ENCODE data around the gene NUP98. TPM values are rescaled to one million over a fixed set of nuclear protein-coding genes. Genes with fewer than 3 reads are reported as not detected.

The NUP98 gene
- total RNA-seq, 2 donors from 2014 or later = 98.0 to 131 TPM

DNA sequence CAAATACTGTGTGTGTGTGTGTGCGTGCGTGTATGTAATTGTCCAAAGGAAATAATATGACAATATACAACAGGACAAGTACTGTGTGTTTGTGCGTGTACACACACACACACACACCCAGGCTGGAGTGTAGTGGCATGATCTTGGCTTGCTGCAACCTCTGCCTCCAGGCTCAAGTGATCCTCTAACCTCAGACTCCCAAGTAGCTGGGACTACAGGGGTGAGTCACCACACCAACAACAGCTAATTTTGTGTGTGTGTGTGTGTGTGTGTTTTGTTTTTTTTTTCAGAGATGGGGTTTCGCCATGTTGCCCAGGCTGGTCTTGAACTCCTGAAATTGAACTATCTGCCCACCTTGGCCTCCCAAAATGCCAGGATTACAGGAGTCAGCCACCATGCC, 61.5 kb downstream of the NUP98 start:
- H3K9me3 Mint-ChIP-seq = no peaks in the 10 kb centered on the region
- no peak for DNase-seq (ENCODE audit: low spot score in 2 of 2)
- ATAC-seq = no peak
- H3K27ac Mint-ChIP-seq = peak overlapping the region; percentile 16 to 20
- peaks cover 0 to 24% of the 10 kb centered on the region in 2 donors for H3K36me3 Mint-ChIP-seq

DNA sequence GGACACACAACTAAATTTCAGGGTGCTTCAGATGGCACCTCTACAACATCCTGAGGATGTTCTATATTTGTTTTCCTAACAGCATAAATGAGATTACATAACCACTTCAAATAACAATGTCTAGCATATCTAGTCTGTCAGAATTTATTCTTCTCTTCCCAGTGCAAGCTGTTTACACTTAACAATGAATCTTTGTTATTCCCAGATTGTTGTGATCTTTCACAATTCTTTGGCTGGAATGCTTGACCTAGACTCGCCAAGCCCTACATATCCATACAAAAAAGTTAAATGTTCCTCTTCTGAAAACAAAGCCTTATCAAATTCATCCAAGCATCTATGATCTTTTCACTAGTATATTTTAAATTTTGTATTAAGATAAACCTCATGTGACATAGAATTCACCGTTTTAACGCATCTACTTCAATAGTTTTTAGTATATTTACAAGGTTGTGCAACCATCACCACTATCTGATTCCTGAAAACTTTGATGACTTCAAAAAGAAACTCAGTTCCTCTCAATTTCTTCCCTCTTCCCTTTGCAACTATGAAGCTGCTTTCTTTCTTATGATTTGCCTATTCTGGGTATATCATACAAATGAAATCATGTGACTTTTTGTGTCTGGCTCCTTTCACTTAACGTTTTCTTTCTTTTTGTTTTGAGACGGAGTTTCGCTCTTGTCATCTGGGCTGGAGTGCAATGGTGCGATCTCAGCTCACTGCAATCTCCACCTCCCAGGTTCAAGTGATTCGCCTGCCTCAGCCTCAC, 64.5 kb downstream of the NUP98 start:
- ATAC-seq (no peak), DNase-seq (ENCODE audit: low spot score in 2 of 2) (no peak)
- no peaks in the 10 kb centered on the region for H3K9me3 Mint-ChIP-seq
- H3K27ac Mint-ChIP-seq = peak overlapping the region in 1 of 2 donors; percentile 51
- H3K36me3 Mint-ChIP-seq = peaks cover 12 to 28% of the 10 kb centered on the region in 2 donors

DNA sequence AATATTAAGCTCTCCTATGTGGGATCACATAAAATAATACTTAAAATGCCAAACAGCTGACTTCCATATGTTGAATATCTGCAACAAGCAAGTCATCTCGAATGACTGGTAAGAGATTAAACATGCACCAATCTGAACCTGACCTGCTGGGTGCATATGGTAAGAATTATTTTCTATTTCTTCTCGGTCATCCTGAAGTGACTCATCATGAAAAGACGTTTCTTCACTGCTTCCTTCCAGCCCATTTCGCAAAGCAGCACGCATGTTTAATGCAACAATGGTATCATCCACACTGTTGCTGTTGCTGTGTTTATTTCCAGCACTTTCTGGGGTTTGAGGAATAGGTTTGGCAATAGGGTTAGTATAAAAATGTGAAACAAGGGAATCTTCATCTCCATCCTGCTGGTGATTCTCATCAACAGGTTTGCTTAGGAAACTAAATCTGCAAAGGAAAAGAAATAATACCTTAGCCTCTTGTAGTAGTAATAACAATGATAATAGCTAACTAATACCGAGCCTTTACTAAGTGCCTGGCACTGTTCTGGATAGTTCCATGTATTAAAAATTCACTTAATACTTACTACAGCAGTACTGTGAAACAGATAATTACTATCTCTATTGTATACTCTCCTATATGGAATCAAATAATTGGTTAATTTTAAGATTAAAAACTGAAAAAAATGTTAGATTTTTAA, 74.2 kb downstream of the NUP98 start:
- H3K27ac Mint-ChIP-seq = no peak overlapping the region
- DNase-seq (ENCODE audit: low spot score in 2 of 2) (no peak), ATAC-seq (no peak)
- no peaks in the 10 kb centered on the region for H3K9me3 Mint-ChIP-seq
- H3K36me3 Mint-ChIP-seq = peaks cover 23 to 40% of the 10 kb centered on the region in 2 donors

DNA sequence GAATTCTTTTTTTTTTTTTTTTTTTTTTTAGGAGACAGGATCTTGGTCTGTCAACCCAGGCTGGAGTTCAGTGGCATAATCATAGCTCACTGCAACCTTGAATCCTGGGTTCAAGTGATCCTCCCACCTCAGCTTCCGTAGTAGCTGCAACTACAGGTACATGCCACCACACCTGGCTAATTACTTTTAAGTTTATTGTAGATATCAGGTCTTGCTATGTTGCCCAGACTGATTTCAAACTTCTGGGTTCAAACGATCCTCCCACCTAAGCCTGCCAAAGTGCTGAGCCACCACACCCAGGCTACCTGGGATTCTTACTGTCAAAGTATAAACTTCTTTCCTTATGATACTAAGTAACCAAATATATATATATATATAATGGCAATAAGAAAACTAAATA, 75.3 kb downstream of the NUP98 start:
- no peak for ATAC-seq

GRCh38 chr11:3720997-3721396, 76.4 kb downstream of the NUP98 start:
- no peak for ATAC-seq
- H3K36me3 Mint-ChIP-seq = peaks cover 16 to 31% of the 10 kb centered on the region in 2 donors
- H3K27ac Mint-ChIP-seq = no peak overlapping the region
- no peak for DNase-seq (ENCODE audit: low spot score in 2 of 2)
- H3K9me3 Mint-ChIP-seq = no peaks in the 10 kb centered on the region

More for the DNA sequence above, 75.3 kb downstream of the NUP98 start:
- H3K27ac Mint-ChIP-seq = no peak overlapping the region
- DNase-seq (ENCODE audit: low spot score in 2 of 2) = no peak
- H3K36me3 Mint-ChIP-seq = peaks cover 19 to 32% of the 10 kb centered on the region in 2 donors
- no peaks in the 10 kb centered on the region for H3K9me3 Mint-ChIP-seq

DNA sequence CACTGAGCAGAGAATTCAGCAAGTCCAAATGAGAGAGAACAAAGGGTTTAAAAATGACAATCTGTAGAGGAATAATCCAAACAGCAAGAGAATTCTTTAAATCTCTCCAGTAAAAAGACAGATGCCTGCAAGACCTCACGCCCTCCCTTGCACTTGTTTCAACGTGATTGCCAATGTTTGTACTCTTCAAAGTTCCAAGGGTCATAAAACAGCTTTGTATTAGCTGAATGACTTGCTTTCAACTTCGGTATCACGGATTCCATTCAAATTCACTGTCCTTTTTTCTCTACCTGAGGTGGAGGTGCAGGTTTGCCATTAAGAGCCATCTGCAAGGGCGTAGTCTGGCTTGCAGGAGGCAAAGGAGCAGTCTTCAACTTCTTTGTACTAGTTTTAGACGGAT, 85.1 kb downstream of the NUP98 start:
- Mint-ChIP-seq H3K9me3 (no peaks in the 10 kb centered on the region), H3K36me3 (peaks cover 10 to 30% of the 10 kb centered on the region in 2 donors), H3K27ac (peak overlapping the region in 1 of 2 donors; percentile 70)
- ATAC-seq (no peak), DNase-seq (ENCODE audit: low spot score in 2 of 2) (no peak)

DNA sequence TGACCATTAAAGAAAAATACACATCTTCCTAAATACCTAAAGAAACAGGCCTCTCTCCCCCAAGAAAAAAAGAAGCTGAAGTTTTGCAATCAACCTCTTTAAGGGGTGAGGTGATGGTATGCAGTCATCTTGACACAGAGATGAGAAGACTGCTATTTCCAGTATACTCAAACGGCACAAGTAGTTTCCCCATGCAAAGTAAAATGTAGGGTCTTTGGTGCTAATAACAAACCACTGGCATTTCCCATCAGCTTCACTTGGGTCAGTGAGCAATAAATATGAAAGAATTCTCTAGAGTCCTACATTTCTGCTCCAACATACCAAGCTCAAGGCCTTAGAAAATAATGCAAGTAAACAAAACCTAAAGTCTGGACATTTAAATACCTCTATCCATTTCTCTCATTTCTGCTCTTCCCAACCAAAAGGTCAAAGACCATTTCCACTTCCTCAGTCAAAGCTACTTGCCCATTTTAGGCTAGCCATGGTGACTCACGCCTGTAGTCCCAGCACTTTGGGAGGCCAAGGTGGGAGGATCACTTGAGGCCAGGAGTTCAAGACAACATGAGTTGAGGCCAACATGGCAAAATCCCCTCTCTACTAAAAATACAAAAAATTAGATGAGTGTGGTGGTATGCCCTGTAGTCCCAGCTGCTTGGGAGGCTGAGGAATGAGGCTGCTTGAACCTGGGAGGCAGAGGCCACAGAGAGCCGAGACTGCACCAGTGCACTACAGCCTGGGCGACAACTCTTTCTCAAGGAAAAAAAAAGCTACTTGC, 86.7 kb downstream of the NUP98 start:
- DNase-seq (ENCODE audit: low spot score in 2 of 2) = no peak
- Mint-ChIP-seq H3K36me3 (peaks cover 10 to 26% of the 10 kb centered on the region in 2 donors), H3K27ac (peak overlapping the region in 1 of 2 donors; percentile 57), H3K9me3 (no peaks in the 10 kb centered on the region)
- ATAC-seq = peak in 1 of 2 donors; percentile 55

DNA sequence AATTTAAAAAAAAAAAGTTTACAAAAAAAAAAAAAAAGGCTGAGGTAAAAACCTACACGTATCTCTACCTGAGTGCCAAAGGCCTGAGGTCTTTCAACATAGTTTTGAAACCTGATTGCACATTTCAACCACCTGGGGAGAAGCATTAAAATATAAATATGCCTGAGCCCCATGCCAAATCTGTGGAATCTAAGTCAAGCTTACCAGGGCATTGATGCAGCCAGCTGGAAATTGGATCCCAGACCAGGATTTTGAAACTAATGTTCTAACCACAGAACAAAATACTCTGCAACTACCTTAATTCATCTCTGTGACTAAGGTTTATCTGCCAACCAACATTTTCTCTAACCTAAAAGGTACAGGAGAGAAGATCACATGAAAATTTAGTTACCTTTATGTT, 87.4 kb downstream of the NUP98 start:
- no peak overlapping the region for H3K27ac Mint-ChIP-seq
- DNase-seq (ENCODE audit: low spot score in 2 of 2) (no peak), ATAC-seq (no peak)

DNA sequence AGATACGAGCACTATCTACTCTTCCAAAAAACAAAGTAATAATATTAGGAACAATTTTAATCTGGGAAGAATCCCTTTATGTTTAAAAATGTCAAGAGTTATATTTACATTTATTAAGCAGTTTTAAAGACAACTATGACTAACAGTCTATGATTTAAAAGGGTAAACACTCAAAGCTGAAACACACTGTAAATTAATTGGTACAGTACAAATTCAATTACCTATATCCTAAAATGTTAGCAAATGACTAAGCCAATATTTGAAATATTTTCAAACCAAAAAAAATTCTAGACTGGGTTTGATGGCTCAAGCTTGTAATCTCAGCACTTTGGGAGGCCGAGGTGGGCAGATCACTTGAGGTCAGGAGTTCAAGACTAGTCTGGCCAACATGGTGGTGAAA, 90.2 kb downstream of the NUP98 start:
- Mint-ChIP-seq H3K27ac (no peak overlapping the region), H3K36me3 (peaks cover 10 to 16% of the 10 kb centered on the region in 2 donors), H3K9me3 (no peaks in the 10 kb centered on the region)
- DNase-seq (ENCODE audit: low spot score in 2 of 2) (no peak), ATAC-seq (no peak)

More for the DNA sequence above, 87.4 kb downstream of the NUP98 start:
- H3K36me3 Mint-ChIP-seq = peaks cover 10 to 26% of the 10 kb centered on the region in 2 donors
- no peaks in the 10 kb centered on the region for H3K9me3 Mint-ChIP-seq

DNA sequence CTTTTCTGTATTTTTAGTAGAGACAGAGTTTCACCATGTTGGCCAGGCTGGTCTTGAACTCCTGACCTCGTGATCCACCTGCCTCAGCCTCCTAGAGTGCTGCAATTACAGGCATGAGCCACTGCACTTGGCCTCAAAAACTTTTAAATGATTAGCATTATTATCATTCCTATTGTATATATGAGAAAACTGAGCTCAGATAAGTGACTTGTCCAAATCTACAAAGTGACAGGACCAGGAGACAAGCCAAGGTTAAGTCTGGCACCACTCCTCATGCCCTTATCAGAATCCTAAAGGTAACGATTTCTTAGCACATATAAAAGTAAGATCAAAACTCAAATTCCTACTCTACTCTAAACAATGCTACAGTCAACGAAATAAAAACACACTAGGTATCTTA, 94.0 kb downstream of the NUP98 start:
- ATAC-seq (no peak), DNase-seq (ENCODE audit: low spot score in 2 of 2) (no peak)
- Mint-ChIP-seq H3K27ac (no peak overlapping the region), H3K9me3 (no peaks in the 10 kb centered on the region), H3K36me3 (peaks cover 14 to 16% of the 10 kb centered on the region in 2 donors)

DNA sequence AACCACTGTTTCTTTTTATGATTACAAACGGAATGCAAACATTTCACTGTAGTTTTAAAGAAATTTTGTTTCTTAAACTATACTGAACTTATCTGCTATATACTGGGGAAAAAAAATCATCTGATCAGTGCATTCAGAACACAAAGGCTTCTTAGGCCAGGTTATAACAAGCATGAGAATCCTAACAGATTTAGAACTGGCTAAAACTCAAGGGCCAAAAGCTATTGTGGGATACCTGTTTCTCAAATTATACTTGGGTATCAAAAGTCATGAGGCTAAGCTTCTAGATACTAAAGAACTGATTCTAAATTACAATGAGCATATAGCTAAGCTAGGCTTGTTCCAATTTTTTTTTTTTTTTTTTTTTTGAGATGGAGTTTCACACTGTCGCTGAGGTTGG, 96.4 kb downstream of the NUP98 start:
- DNase-seq (ENCODE audit: low spot score in 2 of 2) (no peak), ATAC-seq (no peak)
- no peaks in the 10 kb centered on the region for H3K9me3 Mint-ChIP-seq
- H3K27ac Mint-ChIP-seq = no peak overlapping the region
- peaks cover 11 to 14% of the 10 kb centered on the region in 2 donors for H3K36me3 Mint-ChIP-seq

DNA sequence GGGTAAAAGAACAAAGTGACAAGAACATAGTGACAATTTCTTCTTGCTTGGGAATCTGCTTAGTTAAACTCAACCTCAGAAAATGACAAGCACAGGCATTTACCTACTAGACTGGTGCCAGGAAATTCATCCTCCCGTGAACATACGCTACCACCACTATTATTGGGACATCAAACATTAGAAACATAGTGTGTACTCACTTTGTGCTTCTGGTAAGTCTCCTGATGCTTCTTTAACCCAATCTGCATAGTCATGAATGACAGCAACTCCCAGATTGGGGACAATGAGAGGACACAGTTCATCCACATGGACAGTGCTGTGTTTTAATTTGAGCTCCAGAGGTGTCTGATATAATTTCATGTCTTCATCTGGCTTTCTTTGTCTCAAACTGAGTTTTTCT, 96.9 kb downstream of the NUP98 start:
- H3K36me3 Mint-ChIP-seq = peaks cover 11 to 14% of the 10 kb centered on the region in 2 donors
- H3K27ac Mint-ChIP-seq = peak overlapping the region in 1 of 2 donors; percentile 53
- ATAC-seq (no peak), DNase-seq (ENCODE audit: low spot score in 2 of 2) (no peak)
- no peaks in the 10 kb centered on the region for H3K9me3 Mint-ChIP-seq

- ATAC-seq (no peak), DNase-seq (ENCODE audit: low spot score in 2 of 2) (no peak)
- no peaks in the 10 kb centered on the region for H3K9me3 Mint-ChIP-seq
- H3K27ac Mint-ChIP-seq = peak overlapping the region in 1 of 2 donors; percentile 41
- peaks cover 10 to 25% of the 10 kb centered on the region in 2 donors for H3K36me3 Mint-ChIP-seq
Observed at GRCh38 chr11:3686751-3687150, 110.6 kb downstream of the NUP98 start.

DNA sequence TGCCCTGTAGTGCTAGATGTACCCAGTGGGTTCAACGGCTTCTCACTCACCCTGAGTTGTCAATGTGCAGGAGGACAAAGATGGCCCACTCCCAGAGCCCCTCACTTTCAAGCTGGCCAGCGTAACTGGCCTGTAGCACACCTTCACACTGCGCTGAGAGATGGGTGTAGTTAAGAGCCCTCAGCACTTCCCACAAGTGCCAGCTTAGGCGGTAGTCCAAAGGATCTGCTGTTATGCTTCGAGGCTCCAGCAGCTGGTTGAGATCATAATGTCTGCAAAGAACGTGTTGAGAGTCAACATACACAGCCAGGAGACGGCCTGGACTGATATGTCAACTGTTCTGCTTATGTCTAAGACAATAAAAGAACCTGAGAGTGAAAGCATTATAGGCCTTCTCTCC, 111.4 kb downstream of the NUP98 start:
- no peak for DNase-seq (ENCODE audit: low spot score in 2 of 2)
- ATAC-seq = no peak
- Mint-ChIP-seq H3K9me3 (no peaks in the 10 kb centered on the region), H3K27ac (peak overlapping the region in 1 of 2 donors; percentile 42), H3K36me3 (peaks cover 11 to 25% of the 10 kb centered on the region in 2 donors)

GRCh38 chr11:3684819-3685172, 112.6 kb downstream of the NUP98 start:
- Mint-ChIP-seq H3K9me3 (no peaks in the 10 kb centered on the region), H3K27ac (peak overlapping the region in 1 of 2 donors; percentile 12), H3K36me3 (peaks cover 11 to 25% of the 10 kb centered on the region in 2 donors)
- DNase-seq (ENCODE audit: low spot score in 2 of 2) (no peak), ATAC-seq (no peak)

GRCh38 chr11:3684129-3684818, 113.1 kb downstream of the NUP98 start:
- DNase-seq (ENCODE audit: low spot score in 2 of 2) (no peak), ATAC-seq (no peak)
- peak overlapping the region in 1 of 2 donors; percentile 12 for H3K27ac Mint-ChIP-seq
- H3K36me3 Mint-ChIP-seq = peaks cover 14 to 30% of the 10 kb centered on the region in 2 donors
- no peaks in the 10 kb centered on the region for H3K9me3 Mint-ChIP-seq

Measured in activated naive CD4-positive, alpha-beta T cell treated with anti-CD3 and anti-CD28 coated beads, Interleukin-2, amount 50 U/mL, for 72 hours (primary cell).